GM13976 (cell line): ENCODE data around the gene SUGCT.

ENCODE experiments used
- DNase-seq: peaks from one replicate; pipeline ENCODE4 v3.0.0; 2012; ENCODE audit warnings: low spot score
- in situ Hi-C: fragments of 300-500 bp; cut with MboI; formaldehyde crosslinking; loops from one replicate; pipeline ENCODE4 v1.12.0; 2022; ENCODE audit warnings: low sequenced_read_pairs, mixed read lengths, inconsistent platforms; ENCODE audit not compliant: unreplicated experiment
- TF ChIP-seq, protein P1 (sequence below): IDR thresholded peaks from 2 replicates; pipeline ENCODE4 v1.5.1; 2012; ENCODE audit warnings: borderline replicate concordance, mild to moderate bottlenecking; ENCODE audit not compliant: insufficient read depth; ENCODE audit errors: extremely low read depth, missing control alignments, control extremely low read depth

SUGCT gene

DNA sequence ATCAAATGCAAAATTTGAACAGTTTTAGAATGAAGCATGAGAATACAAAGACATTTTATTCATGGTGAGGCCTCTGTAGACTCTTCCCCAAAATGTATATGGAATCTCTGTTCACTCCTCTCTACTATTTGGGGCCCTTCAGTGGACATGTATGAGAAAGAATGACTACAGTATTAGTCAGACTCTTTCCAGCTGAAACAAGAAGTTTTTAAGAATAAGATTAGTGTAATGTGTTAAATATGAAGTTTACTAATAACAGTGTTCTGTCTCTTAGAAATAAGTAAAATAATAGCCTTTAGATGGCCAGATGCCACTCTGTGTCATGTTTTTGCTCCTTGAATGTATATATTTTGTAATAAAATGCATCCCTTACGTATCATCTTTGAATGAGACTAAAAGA, 585.6 kb downstream of the SUGCT start:
- DNase-seq: no peak

DNA sequence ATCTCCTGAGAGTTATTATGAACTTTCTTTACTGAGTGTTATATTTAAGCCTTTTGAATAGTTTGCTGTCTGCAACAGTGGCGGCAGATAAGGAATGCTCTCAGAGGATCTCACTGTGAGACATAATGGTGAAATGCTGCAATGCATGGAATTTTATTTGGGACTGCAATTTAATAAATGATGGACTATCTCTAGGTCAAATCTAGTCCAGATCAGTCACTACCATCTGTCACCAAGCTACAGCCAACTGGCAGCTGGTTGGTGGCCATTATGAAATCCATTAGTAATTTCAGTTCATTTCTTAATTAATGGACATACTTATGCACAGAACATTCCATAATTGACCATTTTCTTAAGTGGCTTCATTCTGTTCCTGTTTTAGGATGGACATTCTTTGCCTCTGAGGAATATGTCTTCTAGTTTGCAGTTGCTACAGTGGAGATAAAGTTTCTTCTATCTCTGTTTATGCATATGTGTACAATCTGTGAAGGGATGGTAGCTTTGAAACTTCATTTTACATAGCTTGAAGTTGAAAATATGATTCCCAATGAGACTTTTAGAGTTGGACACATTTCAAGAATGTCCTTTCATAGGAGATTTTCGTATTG, 586.6 kb downstream of the SUGCT start:
- no peak for DNase-seq
- in situ Hi-C loops: no loop called here
- TF ChIP-seq, protein P1, sequence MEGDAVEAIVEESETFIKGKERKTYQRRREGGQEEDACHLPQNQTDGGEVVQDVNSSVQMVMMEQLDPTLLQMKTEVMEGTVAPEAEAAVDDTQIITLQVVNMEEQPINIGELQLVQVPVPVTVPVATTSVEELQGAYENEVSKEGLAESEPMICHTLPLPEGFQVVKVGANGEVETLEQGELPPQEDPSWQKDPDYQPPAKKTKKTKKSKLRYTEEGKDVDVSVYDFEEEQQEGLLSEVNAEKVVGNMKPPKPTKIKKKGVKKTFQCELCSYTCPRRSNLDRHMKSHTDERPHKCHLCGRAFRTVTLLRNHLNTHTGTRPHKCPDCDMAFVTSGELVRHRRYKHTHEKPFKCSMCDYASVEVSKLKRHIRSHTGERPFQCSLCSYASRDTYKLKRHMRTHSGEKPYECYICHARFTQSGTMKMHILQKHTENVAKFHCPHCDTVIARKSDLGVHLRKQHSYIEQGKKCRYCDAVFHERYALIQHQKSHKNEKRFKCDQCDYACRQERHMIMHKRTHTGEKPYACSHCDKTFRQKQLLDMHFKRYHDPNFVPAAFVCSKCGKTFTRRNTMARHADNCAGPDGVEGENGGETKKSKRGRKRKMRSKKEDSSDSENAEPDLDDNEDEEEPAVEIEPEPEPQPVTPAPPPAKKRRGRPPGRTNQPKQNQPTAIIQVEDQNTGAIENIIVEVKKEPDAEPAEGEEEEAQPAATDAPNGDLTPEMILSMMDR: no peak

More for the DNA sequence above, 585.6 kb downstream of the SUGCT start:
- TF ChIP-seq, protein P1: no peak
- in situ Hi-C loops: no loop called here

DNA sequence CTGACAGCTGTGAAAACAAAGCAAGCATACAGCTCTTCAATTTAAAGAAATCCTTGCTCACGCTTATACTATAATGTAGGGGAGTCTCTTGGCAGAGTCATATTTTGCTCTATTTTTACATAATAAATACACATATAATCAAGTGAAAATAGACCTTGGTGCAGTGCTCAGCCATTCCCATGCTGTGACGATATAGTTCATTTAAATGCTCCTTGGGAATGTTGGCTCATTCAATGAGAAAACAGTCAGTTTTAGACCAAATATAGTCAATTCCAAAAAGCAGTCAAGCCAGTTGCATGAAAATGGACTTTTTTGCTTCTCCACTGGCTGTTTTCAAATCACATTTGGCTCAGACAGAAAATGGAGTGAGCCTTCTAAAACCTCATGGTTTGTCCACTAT, 587.4 kb downstream of the SUGCT start:
- no peak for DNase-seq
- in situ Hi-C loops: no loop called here
- TF ChIP-seq, protein P1: no peak

DNA sequence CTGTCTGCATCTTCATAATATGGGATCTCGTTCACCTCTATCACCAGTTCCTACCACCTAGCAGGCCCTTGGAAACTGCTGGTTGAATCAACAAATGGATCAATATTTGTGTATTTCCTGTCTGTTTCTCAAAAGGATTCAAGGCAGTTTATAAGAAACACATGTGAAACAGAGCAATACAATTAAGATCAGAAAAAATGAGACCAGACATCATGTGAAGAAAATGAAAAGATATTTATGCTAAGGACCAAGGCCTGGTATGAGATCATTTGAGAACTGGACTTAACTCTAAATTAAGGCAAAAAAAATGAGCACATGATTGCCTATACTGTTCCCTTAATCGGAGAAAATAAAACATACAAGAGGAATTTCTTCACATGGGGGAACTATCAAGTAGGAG, 589.0 kb downstream of the SUGCT start:
- no peak for DNase-seq
- in situ Hi-C loops: no loop called here
- TF ChIP-seq, protein P1: no peak

DNA sequence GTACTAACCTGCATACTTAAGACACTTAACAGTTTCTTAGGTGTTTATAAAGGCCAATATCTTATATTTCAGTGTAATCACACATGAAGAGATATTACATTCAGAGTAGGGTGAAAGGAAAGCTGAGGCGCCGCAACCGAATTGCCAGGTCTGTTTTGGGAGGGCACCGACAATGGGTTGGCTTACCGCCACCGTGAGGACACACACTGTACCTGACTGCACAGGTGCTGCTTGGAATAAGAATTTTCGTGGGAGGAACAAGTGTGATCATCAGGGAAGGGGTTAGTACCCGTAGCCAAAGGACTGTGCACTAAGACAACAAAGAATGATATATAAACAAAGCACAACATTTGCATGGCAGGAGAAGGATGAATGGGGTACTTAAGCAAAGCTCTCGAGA, 591.8 kb downstream of the SUGCT start:
- TF ChIP-seq, protein P1: no peak
- in situ Hi-C loops: no loop called here
- no peak for DNase-seq

DNA sequence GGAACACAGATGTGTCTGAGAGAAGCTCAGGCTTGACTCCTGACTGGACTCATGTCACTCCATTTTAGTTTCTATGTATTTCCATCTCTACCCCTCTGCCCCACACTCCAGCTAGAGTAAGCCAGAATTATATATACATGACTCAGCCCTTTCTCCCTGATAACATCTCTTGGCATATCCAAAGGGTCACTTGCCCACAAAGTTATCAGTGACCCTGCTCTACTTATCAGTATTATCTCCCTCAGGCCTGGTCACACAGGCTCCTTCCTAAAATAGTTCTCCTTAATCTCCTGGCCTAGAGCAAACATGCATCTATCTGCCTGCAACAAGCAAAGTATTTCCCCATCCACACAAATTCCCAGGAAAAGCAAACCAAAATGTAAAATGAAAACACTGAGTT, 598.3 kb downstream of the SUGCT start:
- DNase-seq: no peak
- in situ Hi-C loops: no loop called here

More for the DNA sequence above, 598.3 kb downstream of the SUGCT start:
- TF ChIP-seq, protein P1: no peak
